OCI-LY1 (cell line): ENCODE measurements around the gene IKZF1.

Experiments
- H2AFZ ChIP-seq: fragments of 200-600 bp; sonication (generic), shearing (Covaris generic); 2 replicates; pipeline ENCODE4 v1.6.0; 2014; ENCODE audit warnings: antibody characterized with exemption, mild to moderate bottlenecking, low read length
- H3F3A ChIP-seq: fragments of 200-600 bp; sonication (generic), shearing (Covaris generic); 2 replicates; pipeline ENCODE4 v1.6.0; 2014; ENCODE audit warnings: mild to moderate bottlenecking, antibody characterized with exemption, low read length, moderate library complexity; ENCODE audit not compliant: insufficient read depth
- H3K27ac ChIP-seq: fragments of 200-600 bp; sonication (generic); 2 replicates; pipeline ENCODE4 v1.5.1; 2014; ENCODE audit warnings: low read length, mixed run types, mild to moderate bottlenecking, low read depth; ENCODE audit not compliant: poor library complexity, severe bottlenecking
- H3K27me3 ChIP-seq: fragments of 200-600 bp; sonication (generic); 2 replicates; pipeline ENCODE4 v1.6.0; 2014; ENCODE audit warnings: antibody characterized with exemption, mild to moderate bottlenecking, low read length, moderate library complexity; ENCODE audit not compliant: insufficient read depth
- H3K36me3 ChIP-seq: fragments of 200-600 bp; sonication (generic); 2 replicates; pipeline ENCODE4 v1.6.1; 2014; ENCODE audit warnings: mild to moderate bottlenecking, antibody characterized with exemption, low read length, moderate library complexity, mixed read lengths; ENCODE audit not compliant: insufficient read depth
- H3K4me1 ChIP-seq: fragments of 200-600 bp; sonication (generic); 2 replicates; pipeline ENCODE4 v1.5.1; 2014; ENCODE audit warnings: mild to moderate bottlenecking, low read length, moderate library complexity; ENCODE audit not compliant: insufficient read depth, severe bottlenecking
- H3K4me2 ChIP-seq: fragments of 200-600 bp; sonication (generic), shearing (Covaris generic); 2 replicates; pipeline ENCODE4 v1.6.1; 2014; ENCODE audit warnings: low read length
- H3K4me3 ChIP-seq: fragments of 200-600 bp; sonication (generic); 2 replicates; pipeline ENCODE4 v1.5.1; 2014; ENCODE audit warnings: low read length, low read depth, mild to moderate bottlenecking, mixed read lengths; ENCODE audit not compliant: poor library complexity, severe bottlenecking
- H3K79me2 ChIP-seq: fragments of 200-600 bp; shearing (Covaris generic); 2 replicates; pipeline ENCODE4 v1.6.1; 2016; ENCODE audit warnings: mixed run types, low read length, mixed read lengths; ENCODE audit not compliant: insufficient read depth
- H3K9ac ChIP-seq: fragments of 200-600 bp; sonication (generic), shearing (Covaris generic); 2 replicates; pipeline ENCODE4 v1.6.1; 2014; ENCODE audit warnings: mild to moderate bottlenecking, low read length, mixed read lengths
- H3K9me2 ChIP-seq: fragments of 200-600 bp; sonication (generic), shearing (Covaris generic); 2 replicates; pipeline ENCODE4 v1.6.1; 2014; ENCODE audit warnings: low read depth, mild to moderate bottlenecking, low read length, mixed read lengths
- H3K9me3 ChIP-seq: fragments of 200-600 bp; shearing (Covaris generic); 2 replicates; pipeline ENCODE4 v1.6.1; 2014; ENCODE audit warnings: low read length, mixed read lengths
- H4K20me1 ChIP-seq: fragments of 200-600 bp; sonication (generic), shearing (Covaris generic); 2 replicates; pipeline ENCODE4 v1.6.0; 2016; ENCODE audit warnings: mild to moderate bottlenecking, low read length; ENCODE audit not compliant: insufficient read depth
- CTCF ChIP-seq: fragments of 200-600 bp; sonication (generic), shearing (Covaris generic); IDR thresholded peaks from 2 replicates; pipeline ENCODE4 v1.5.1; 2017; ENCODE audit warnings: mild to moderate bottlenecking, antibody characterized with exemption, low read length, moderate library complexity, mixed read lengths
- EZH2 ChIP-seq: fragments of 200-600 bp; sonication (generic), shearing (Covaris generic); IDR thresholded peaks from 2 replicates; pipeline ENCODE4 v1.8.0; 2017; ENCODE audit warnings: borderline replicate concordance, mixed run types, mild to moderate bottlenecking, antibody characterized with exemption, low read length, moderate library complexity, mixed read lengths

The IKZF1 gene

GRCh38 chr7:50281680-50282445 lies 22.7 kb upstream of the IKZF1 start:
- H3K27me3 ChIP-seq: no peaks in the 10 kb centered on the region
- H3K36me3 ChIP-seq: no peaks in the 10 kb centered on the region
- H4K20me1 ChIP-seq: no peaks in the 10 kb centered on the region
- peak overlapping the region; percentile 76 for H3K27ac ChIP-seq
- no peaks in the 10 kb centered on the region for H3K9me3 ChIP-seq
- TF ChIP-seq EZH2: no peak
- TF ChIP-seq CTCF: no peak
- H3F3A ChIP-seq: no peaks in the 10 kb centered on the region
- H2AFZ ChIP-seq: peak overlapping the region; percentile 30; the same call in 1 of the 2 replicates
- H3K9ac ChIP-seq: peak overlapping the region; percentile 53
- H3K9me2 ChIP-seq: no peaks in the 10 kb centered on the region
- peak overlapping the region; percentile 46 for H3K4me3 ChIP-seq
- peaks cover 23% of the 10 kb centered on the region for H3K4me1 ChIP-seq
- H3K4me2 ChIP-seq: peak overlapping the region; percentile 71
- H3K79me2 ChIP-seq: no peaks in the 10 kb centered on the region

- H3K27me3 ChIP-seq: no peaks in the 10 kb centered on the region
- peak overlapping the region; percentile 12; the same call in 1 of the 2 replicates for H3K9ac ChIP-seq
- peak overlapping the region; percentile 71; the same call in 1 of the 2 replicates for H3K4me2 ChIP-seq
- no peaks in the 10 kb centered on the region for H3K79me2 ChIP-seq
- no peaks in the 10 kb centered on the region for H3K36me3 ChIP-seq
- H3F3A ChIP-seq: no peaks in the 10 kb centered on the region
- peaks cover 23% of the 10 kb centered on the region for H3K4me1 ChIP-seq
- no peak overlapping the region for H2AFZ ChIP-seq
- no peaks in the 10 kb centered on the region for H4K20me1 ChIP-seq
- H3K4me3 ChIP-seq: peak overlapping the region; percentile 46
- TF ChIP-seq EZH2 (no peak), CTCF (no peak)
- no peaks in the 10 kb centered on the region for H3K9me3 ChIP-seq
- no peak overlapping the region for H3K27ac ChIP-seq
- H3K9me2 ChIP-seq: no peaks in the 10 kb centered on the region
These were observed 21.5 kb upstream of the IKZF1 start for GRCh38 chr7:50282813-50283605.

- TF ChIP-seq CTCF (no peak), EZH2 (no peak)
- Histone ChIP-seq H3K27me3 (no peaks in the 10 kb centered on the region), H3K4me1 (peaks cover 23% of the 10 kb centered on the region), H2AFZ (no peak overlapping the region), H3K36me3 (no peaks in the 10 kb centered on the region), H3K27ac (no peak overlapping the region), H3K9ac (no peak overlapping the region), H3K9me2 (no peaks in the 10 kb centered on the region), H3K9me3 (no peaks in the 10 kb centered on the region), H4K20me1 (no peaks in the 10 kb centered on the region), H3K4me2 (no peak overlapping the region), H3F3A (no peaks in the 10 kb centered on the region), H3K79me2 (no peaks in the 10 kb centered on the region), H3K4me3 (no peak overlapping the region)
These were observed 20.8 kb upstream of the IKZF1 start for GRCh38 chr7:50283731-50284130.
